Stimulated activated naive CD4-positive, alpha-beta T cell treated with Interleukin-2 at 50 U/mL for 16 hours (primary cell): ENCODE measurements around the gene LOXL3.

Experiments used
- DNase-seq: peaks from one replicate; lab custom pipeline; 2025; lab: John Stamatoyannopoulos, UW

Gene LOXL3

GRCh38 chr2:74528600-74529356 is 25.0 kb downstream of the LOXL3 start:
- no peak for DNase-seq

- no peak for DNase-seq
Measured at GRCh38 chr2:74527741-74528140, 26.0 kb downstream of the LOXL3 start.

- no peak for DNase-seq
Measured at GRCh38 chr2:74526649-74527230, 27.0 kb downstream of the LOXL3 start.

GRCh38 chr2:74525717-74526648 is 27.8 kb downstream of the LOXL3 start, which contains the start of gene DQX1:
DQX1 (minus strand) TSS chr2:74526231; CDS start chr2:74525729, 502 bp downstream.
- no peak for DNase-seq

GRCh38 chr2:74524955-74525716 is 28.6 kb downstream of the LOXL3 start:
- no peak for DNase-seq

- DNase-seq, result no peak
Measured at GRCh38 chr2:74524005-74524404, 29.7 kb downstream of the LOXL3 start.

GRCh38 chr2:74522516-74522915 is 31.2 kb downstream of the LOXL3 start:
- no peak for DNase-seq

GRCh38 chr2:74516650-74517049 is 37.1 kb downstream of the LOXL3 start:
- DNase-seq, result no peak

GRCh38 chr2:74515981-74516633 is 37.6 kb downstream of the LOXL3 start:
- peak; percentile 75 for DNase-seq

GRCh38 chr2:74515271-74515980 is 38.3 kb downstream of the LOXL3 start:
- no peak for DNase-seq

GRCh38 chr2:74514368-74515270 is 39.1 kb downstream of the LOXL3 start, which contains the start of gene TLX2:
TLX2 (plus strand) TSS chr2:74514450; CDS start chr2:74514807, 357 bp downstream.
- no peak for DNase-seq

- peak; percentile 25 for DNase-seq
Measured at GRCh38 chr2:74513605-74514367, 40.0 kb downstream of the LOXL3 start.

- no peak for DNase-seq
Measured at GRCh38 chr2:74512744-74513604, 40.8 kb downstream of the LOXL3 start.

GRCh38 chr2:74511104-74511989 is 42.4 kb downstream of the LOXL3 start:
- DNase-seq, result no peak

- no peak for DNase-seq
Measured at GRCh38 chr2:74510272-74510671, 43.5 kb downstream of the LOXL3 start.

GRCh38 chr2:74507926-74508520 is 45.7 kb downstream of the LOXL3 start:
- no peak for DNase-seq
